PC-3 (cell line): ENCODE results near the gene SBNO2. TPM values are rescaled to one million over a fixed set of nuclear protein-coding genes. Genes with fewer than 3 reads are reported as not detected.

Experiments used
- ATAC-seq: fragments of 200-7000 bp; cut with Tn5 transposase; 2 replicates; pipeline ENCODE4 v1.9.1; 2020; ENCODE audit warnings: mild to moderate bottlenecking, moderate library complexity
- BruUV-seq: library from RNA; stranded (reverse); fragments of 400-500 nt; replicated peaks from 2 replicates; lab custom pipeline; 2021; lab: Mats Ljungman, UMichigan
- CTCF ChIA-PET: fragments of 300-600 bp; sonication (Branson Sonifier 250); formaldehyde crosslinking; loops from one replicate; lab custom pipeline; 2022; ENCODE audit warnings: antibody characterized with exemption; lab: Charles Lee
- POLR2A ChIA-PET: fragments of 300-600 bp; sonication (Branson Sonifier 250); formaldehyde crosslinking; loops from one replicate; lab custom pipeline; 2022; ENCODE audit warnings: antibody characterized with exemption; ENCODE audit not compliant: unreplicated experiment; lab: Charles Lee
- DNase-seq: peaks from one replicate; pipeline ENCODE4 v3.0.0-alpha.2; 2015
- H2AFZ ChIP-seq: fragments of 300-600 bp; sonication (generic); 2 replicates; pipeline ENCODE4 v1.6.0; 2016; ENCODE audit warnings: antibody characterized with exemption, low read length
- H3F3A ChIP-seq: fragments of 300-600 bp; sonication (generic); one replicate; pipeline ENCODE4 v1.6.0; 2017; ENCODE audit warnings: antibody characterized with exemption, low read length, control low read depth, mild to moderate bottlenecking; ENCODE audit not compliant: unreplicated experiment
- H3K27ac ChIP-seq: fragments of 300-600 bp; sonication (generic); 2 replicates; pipeline ENCODE4 v1.5.1; 2016; ENCODE audit warnings: mild to moderate bottlenecking, low read length
- H3K27me3 ChIP-seq: fragments of 300-600 bp; sonication (generic); 2 replicates; pipeline ENCODE4 v1.6.1; 2016; ENCODE audit warnings: low read length, mixed read lengths
- H3K36me3 ChIP-seq: fragments of 300-600 bp; sonication (generic); 2 replicates; pipeline ENCODE4 v1.6.1; 2016; ENCODE audit warnings: low read depth, mixed run types, low read length, mixed read lengths
- H3K4me1 ChIP-seq: fragments of 300-600 bp; sonication (generic); 2 replicates; pipeline ENCODE4 v1.5.1; 2016; ENCODE audit warnings: low read length; ENCODE audit not compliant: insufficient read depth
- H3K4me2 ChIP-seq: fragments of 300-600 bp; sonication (generic); 2 replicates; pipeline ENCODE4 v1.6.0; 2016; ENCODE audit warnings: low read length
- H3K4me3 ChIP-seq: fragments of 300-600 bp; sonication (generic); 2 replicates; pipeline ENCODE4 v1.5.1; 2016; ENCODE audit warnings: mild to moderate bottlenecking, low read length, mixed read lengths
- H3K79me2 ChIP-seq: fragments of 300-600 bp; sonication (generic); 2 replicates; pipeline ENCODE4 v1.6.1; 2017; ENCODE audit warnings: low read length, mixed read lengths
- H3K9ac ChIP-seq: fragments of 300-600 bp; sonication (generic); 2 replicates; pipeline ENCODE4 v1.6.0; 2016; ENCODE audit warnings: mild to moderate bottlenecking, low read length
- H3K9me2 ChIP-seq: fragments of 300-600 bp; sonication (generic); replicated peaks from 2 replicates; pipeline ENCODE4 v1.6.1; 2016; ENCODE audit warnings: mixed run types, low read length, mixed read lengths
- H3K9me3 ChIP-seq: fragments of 300-600 bp; sonication (generic); 2 replicates; pipeline ENCODE4 v1.6.1; 2016; ENCODE audit warnings: low read length, mixed read lengths
- H4K20me1 ChIP-seq: fragments of 300-600 bp; sonication (generic); 2 replicates; pipeline ENCODE4 v1.6.1; 2016; ENCODE audit warnings: low read length, mixed read lengths
- EZH2 ChIP-seq: fragments of 300-600 bp; sonication (generic); IDR thresholded peaks from one replicate; pipeline ENCODE4 v1.6.1; 2017; ENCODE audit warnings: antibody characterized with exemption, mild to moderate bottlenecking, low read length; ENCODE audit not compliant: unreplicated experiment
- EZH2phosphoT487 ChIP-seq: fragments of 300-600 bp; sonication (generic); IDR thresholded peaks from 2 replicates; pipeline ENCODE4 v1.6.1; 2018; ENCODE audit warnings: mild to moderate bottlenecking, antibody characterized with exemption, low read length, borderline replicate concordance
- intact Hi-C: fragments of 100-400 bp; cut with micrococcal nuclease; formaldehyde crosslinking; loops from 2 replicates; pipeline ENCODE4 v1.9.0; 2023
- total RNA-seq: library from RNA; depleted of rRNA; stranded (reverse); fragments of >200 nt; gene quantifications from 2 replicates; pipeline ENCODE4 v1.2.3, GENCODE V29; 2014
- TF ChIP-seq, protein P1 (sequence below): fragments of 300-600 bp; sonication (generic); conservative IDR thresholded peaks from 2 replicates; pipeline ENCODE4 v1.5.1; 2017; ENCODE audit warnings: antibody characterized with exemption, low read depth, mild to moderate bottlenecking, low read length

The SBNO2 gene
- total RNA-seq, 1 experiment from 2014 or later, result 62.4 TPM

DNA sequence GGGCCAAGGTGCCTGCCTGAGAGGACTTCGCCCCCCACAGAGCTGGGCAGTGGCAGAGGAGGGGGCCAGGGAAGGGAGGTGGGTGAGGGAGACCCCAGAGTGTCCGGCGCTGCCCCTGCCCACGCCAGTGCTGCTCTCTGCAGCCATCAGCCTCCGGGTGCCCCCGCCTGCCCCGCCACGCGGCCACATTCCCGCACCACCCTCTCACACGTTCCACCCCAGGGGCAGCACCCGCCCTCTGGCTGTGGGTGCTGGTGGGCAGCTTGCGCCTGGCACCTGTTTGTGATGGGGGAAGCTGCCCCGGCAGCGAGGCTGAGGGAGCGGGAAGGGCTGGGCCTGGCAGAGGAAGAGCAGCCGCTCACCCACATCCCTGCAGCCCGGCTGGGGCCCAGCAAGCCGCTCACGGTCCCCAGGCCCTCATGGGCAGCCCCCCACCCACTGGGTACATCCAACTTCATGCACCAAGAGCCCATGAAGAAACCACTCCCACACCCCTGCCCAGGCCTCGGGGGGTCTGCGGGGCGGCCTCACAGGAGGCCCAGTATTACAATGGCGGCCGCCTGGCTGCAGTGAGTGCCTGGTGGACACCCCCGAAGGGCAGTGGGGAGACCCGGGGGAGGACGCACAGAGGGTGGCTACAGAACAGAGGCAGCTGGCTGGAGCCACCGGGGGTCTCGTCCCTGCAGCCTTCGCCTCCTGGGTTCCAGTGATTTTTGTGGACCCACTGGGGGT lies 14.0 kb downstream of the SBNO2 start:
- POLR2A ChIA-PET, result no interaction called here
- Histone ChIP-seq H3K36me3 (no peaks in the 10 kb centered on the region), H3K9me2 (no peaks in the 10 kb centered on the region), H2AFZ (no peak overlapping the region), H3K9ac (no peak overlapping the region), H3K27ac (no peak overlapping the region), H3K4me1 (peaks cover 1% of the 10 kb centered on the region; the same call in 1 of the 2 replicates), H3K79me2 (peaks cover 90% of the 10 kb centered on the region), H3K9me3 (no peaks in the 10 kb centered on the region), H3K4me3 (no peak overlapping the region), H3K4me2 (no peak overlapping the region), H4K20me1 (peaks cover 33% of the 10 kb centered on the region; the same call in 1 of the 2 replicates), H3F3A (no peaks in the 10 kb centered on the region), H3K27me3 (no peaks in the 10 kb centered on the region)
- intact Hi-C loops, result no loop called here
- no peak for ATAC-seq
- CTCF ChIA-PET, result no interaction called here
- no peak for TF ChIP-seq EZH2phosphoT487
- TF ChIP-seq EZH2, result no peak
- TF ChIP-seq, protein P1, sequence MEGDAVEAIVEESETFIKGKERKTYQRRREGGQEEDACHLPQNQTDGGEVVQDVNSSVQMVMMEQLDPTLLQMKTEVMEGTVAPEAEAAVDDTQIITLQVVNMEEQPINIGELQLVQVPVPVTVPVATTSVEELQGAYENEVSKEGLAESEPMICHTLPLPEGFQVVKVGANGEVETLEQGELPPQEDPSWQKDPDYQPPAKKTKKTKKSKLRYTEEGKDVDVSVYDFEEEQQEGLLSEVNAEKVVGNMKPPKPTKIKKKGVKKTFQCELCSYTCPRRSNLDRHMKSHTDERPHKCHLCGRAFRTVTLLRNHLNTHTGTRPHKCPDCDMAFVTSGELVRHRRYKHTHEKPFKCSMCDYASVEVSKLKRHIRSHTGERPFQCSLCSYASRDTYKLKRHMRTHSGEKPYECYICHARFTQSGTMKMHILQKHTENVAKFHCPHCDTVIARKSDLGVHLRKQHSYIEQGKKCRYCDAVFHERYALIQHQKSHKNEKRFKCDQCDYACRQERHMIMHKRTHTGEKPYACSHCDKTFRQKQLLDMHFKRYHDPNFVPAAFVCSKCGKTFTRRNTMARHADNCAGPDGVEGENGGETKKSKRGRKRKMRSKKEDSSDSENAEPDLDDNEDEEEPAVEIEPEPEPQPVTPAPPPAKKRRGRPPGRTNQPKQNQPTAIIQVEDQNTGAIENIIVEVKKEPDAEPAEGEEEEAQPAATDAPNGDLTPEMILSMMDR, result no peak
- no TSS peak for BruUV-seq
- DNase-seq, result no peak

DNA sequence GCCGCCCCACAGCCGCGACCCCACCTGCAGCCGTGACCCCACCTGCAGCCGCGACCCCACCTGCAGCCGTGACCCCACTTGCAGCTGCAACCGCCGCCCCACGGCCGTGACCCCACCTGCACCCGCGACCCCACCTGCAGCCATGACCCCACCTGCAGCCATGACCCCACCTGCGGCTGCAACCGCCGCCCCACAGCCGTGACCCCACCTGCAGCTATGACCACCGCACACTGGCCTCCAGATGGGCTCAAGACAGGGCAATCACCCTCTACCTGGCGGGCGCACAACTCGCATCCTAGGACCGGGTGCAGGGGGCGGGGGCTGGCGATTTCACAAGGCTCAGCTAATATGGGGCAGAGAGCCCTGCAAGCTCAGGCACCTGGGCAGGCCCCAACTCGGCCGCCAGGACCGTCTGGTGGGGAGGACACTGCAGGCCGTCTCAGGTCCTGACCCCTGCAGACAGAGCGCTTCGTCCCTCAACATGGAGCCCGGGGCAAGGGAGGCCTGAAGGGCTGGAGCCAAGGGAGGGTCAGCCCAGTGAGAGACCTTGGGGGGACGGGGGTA lies 15.1 kb downstream of the SBNO2 start:
- H3K9ac ChIP-seq, result no peak overlapping the region
- ATAC-seq, result no peak
- H3K36me3 ChIP-seq, result no peaks in the 10 kb centered on the region
- no peaks in the 10 kb centered on the region for H3F3A ChIP-seq
- H2AFZ ChIP-seq, result no peak overlapping the region
- no peak for DNase-seq
- CTCF ChIA-PET, result no interaction called here
- BruUV-seq, result no TSS peak
- H3K4me1 ChIP-seq, result no peaks in the 10 kb centered on the region
- no peak overlapping the region for H3K4me2 ChIP-seq
- H3K27me3 ChIP-seq, result no peaks in the 10 kb centered on the region
- no peaks in the 10 kb centered on the region for H3K9me2 ChIP-seq
- peaks cover 89% of the 10 kb centered on the region for H3K79me2 ChIP-seq
- H3K4me3 ChIP-seq, result no peak overlapping the region
- TF ChIP-seq EZH2, result no peak
- peaks cover 32% of the 10 kb centered on the region; the same call in 1 of the 2 replicates for H4K20me1 ChIP-seq
- no peaks in the 10 kb centered on the region for H3K9me3 ChIP-seq
- intact Hi-C loops, result no loop called here
- POLR2A ChIA-PET, result no interaction called here
- no peak overlapping the region for H3K27ac ChIP-seq

DNA sequence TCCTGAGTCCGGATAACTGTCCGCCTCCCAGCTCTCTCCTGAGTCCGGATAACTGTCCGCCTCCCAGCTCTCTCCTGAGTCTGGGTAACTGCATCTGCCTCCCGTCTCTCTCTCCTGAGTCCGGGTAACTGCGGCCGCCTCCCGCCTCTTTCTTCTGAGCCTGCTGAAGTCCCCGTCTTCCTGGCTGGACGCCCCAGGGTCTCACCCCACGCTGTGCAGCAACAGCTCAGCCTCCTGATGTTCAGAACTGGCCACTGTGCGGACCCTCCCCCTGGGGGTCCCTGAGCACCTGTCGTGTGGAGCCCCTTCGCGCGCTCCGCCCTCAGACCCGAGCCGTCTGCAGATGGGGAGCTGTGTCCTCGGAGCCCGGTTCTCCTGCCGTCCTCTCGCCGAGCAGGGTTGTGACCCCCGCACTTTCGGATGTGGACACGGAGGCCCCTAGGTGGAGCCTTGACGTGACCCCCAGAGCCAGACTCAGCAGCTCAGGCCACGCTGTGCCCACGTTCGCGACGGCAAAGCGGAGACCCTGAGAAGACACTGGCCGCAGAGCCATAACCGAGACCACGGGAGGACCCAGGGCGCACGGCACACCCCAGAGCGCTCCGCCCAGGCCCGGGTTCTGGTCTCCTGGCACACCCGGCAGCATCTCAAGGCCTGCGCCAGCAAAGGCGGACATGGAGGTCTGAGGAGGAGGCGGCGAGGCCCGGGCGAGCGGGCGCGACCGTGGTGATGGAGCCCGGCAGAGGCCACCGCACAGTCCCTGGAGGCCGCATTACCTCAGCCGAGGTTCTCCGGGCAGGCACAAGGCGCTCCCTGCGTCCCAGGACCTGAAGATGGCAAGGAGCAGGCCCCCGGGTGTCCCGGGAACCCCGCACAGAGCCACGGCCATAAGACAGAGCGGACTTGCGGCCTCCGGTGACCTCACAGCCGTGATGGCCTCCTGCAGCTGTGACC lies 15.9 kb downstream of the SBNO2 start:
- intact Hi-C loops, result no loop called here
- H3K4me3 ChIP-seq, result no peak overlapping the region
- ChIA-PET POLR2A (no interaction called here), CTCF (no interaction called here)
- H4K20me1 ChIP-seq, result peaks cover 27% of the 10 kb centered on the region; the same call in 1 of the 2 replicates
- H3K79me2 ChIP-seq, result peaks cover 81% of the 10 kb centered on the region
- no peaks in the 10 kb centered on the region for H3F3A ChIP-seq
- H3K4me1 ChIP-seq, result no peaks in the 10 kb centered on the region
- ATAC-seq, result no peak
- H3K9me2 ChIP-seq, result no peaks in the 10 kb centered on the region
- no peaks in the 10 kb centered on the region for H3K27me3 ChIP-seq
- no peaks in the 10 kb centered on the region for H3K36me3 ChIP-seq
- no peak overlapping the region for H3K9ac ChIP-seq
- H3K27ac ChIP-seq, result no peak overlapping the region
- no peak for DNase-seq
- H2AFZ ChIP-seq, result no peak overlapping the region
- H3K4me2 ChIP-seq, result no peak overlapping the region
- no peaks in the 10 kb centered on the region for H3K9me3 ChIP-seq
- no TSS peak for BruUV-seq
- TF ChIP-seq EZH2phosphoT487 (no peak), EZH2 (no peak)
- TF ChIP-seq, protein P1, result no peak
